B cell (primary cell): ENCODE measurements around the gene AVPI1. TPM values are rescaled to one million over a fixed set of nuclear protein-coding genes. Genes with fewer than 3 reads are reported as not detected.

Experiments used
- ATAC-seq: fragments of 200-7000 bp; cut with Tn5 transposase; one replicate; pipeline ENCODE4 v1.10.0; 2021; ENCODE audit warnings: low read depth, mild to moderate bottlenecking, moderate number of reproducible peaks, moderate library complexity
- CTCF ChIA-PET: fragments of 350-600 bp; sonication (Branson Sonifier 250); formaldehyde crosslinking; loops from one replicate; lab custom pipeline; 2021; ENCODE audit warnings: antibody characterized with exemption, inconsistent platforms; lab: Charles Lee
- POLR2A ChIA-PET: fragments of 350-600 bp; sonication (Branson Sonifier 250); formaldehyde crosslinking; loops from one replicate; lab custom pipeline; 2021; ENCODE audit warnings: antibody characterized with exemption; lab: Charles Lee
- DNase-seq: peaks from one replicate; pipeline ENCODE4 v3.0.0; 2013
- H2AFZ ChIP-seq: 2 replicates; pipeline ENCODE4 v1.6.1; 2012; ENCODE audit warnings: mild to moderate bottlenecking, low read depth, low read length; ENCODE audit not compliant: insufficient read depth, poor library complexity, severe bottlenecking
- H3K27ac ChIP-seq, 2 donors: 1 replicate in 1 of 2; 2 replicates in 1 of 2; pipeline ENCODE4 v1.5.1; 2012 to 2013; ENCODE audit warnings: low read length in 2 of 2, mild to moderate bottlenecking in 2 of 2, moderate library complexity in 1 of 2
- H3K27me3 ChIP-seq, 4 experiments: fragments of 200-600 bp in 1 of 4; sonication (generic) in 1 of 4; replicated peaks in 1 of 4; 1 replicate in 2 of 4; 2 replicates in 2 of 4; pipeline versions ENCODE4 v1.6.1 to v1.7.0; 2013 to 2016; ENCODE audit warnings: low read length in 3 of 4, mild to moderate bottlenecking in 2 of 4, mixed read lengths in 1 of 4, moderate library complexity in 1 of 4; ENCODE audit not compliant: insufficient read depth in 4 of 4, control insufficient read depth in 3 of 4; ENCODE audit errors: control extremely low read depth in 1 of 4
- H3K36me3 ChIP-seq, 2 experiments: replicated peaks in 1 of 2; 1 replicate in 1 of 2; 2 replicates in 1 of 2; pipeline versions ENCODE4 v1.6.1 to v1.7.1; 2013; ENCODE audit warnings: low read length in 1 of 2; ENCODE audit not compliant: insufficient read depth in 2 of 2, control insufficient read depth in 1 of 2; ENCODE audit errors: control extremely low read depth in 1 of 2, extremely low read depth in 1 of 2
- H3K4me1 ChIP-seq, 2 donors: fragments of 200-600 bp in 1 of 2; sonication (generic) in 1 of 2; 1 replicate in 1 of 2; 2 replicates in 1 of 2; pipeline versions ENCODE4 v1.5.1 to v1.6.1; 2013 to 2017; ENCODE audit warnings: low read length in 2 of 2; ENCODE audit not compliant: control insufficient read depth in 2 of 2, insufficient read depth in 2 of 2
- H3K4me2 ChIP-seq: replicated peaks from 2 replicates; pipeline ENCODE3; 2012; ENCODE audit warnings: mild to moderate bottlenecking, low read depth, low read length; ENCODE audit not compliant: poor library complexity, severe bottlenecking
- H3K4me3 ChIP-seq, 5 experiments: fragments of 200-600 bp in 1 of 5; sonication (generic) in 1 of 5; 1 replicate in 3 of 5; 2 replicates in 2 of 5; pipeline versions ENCODE4 v1.5.1 to v1.7.0; 2011 to 2016; ENCODE audit warnings: low read length in 4 of 5, mild to moderate bottlenecking in 4 of 5, low read depth in 2 of 5, control low read depth in 1 of 5, moderate library complexity in 1 of 5; ENCODE audit not compliant: insufficient read depth in 1 of 5; ENCODE audit errors: control extremely low read depth in 1 of 5, extremely low read depth in 1 of 5
- H3K79me2 ChIP-seq: fragments of 200-600 bp; sonication (generic); one replicate; pipeline ENCODE4 v1.6.0; 2016; ENCODE audit warnings: low read length; ENCODE audit not compliant: control insufficient read depth, insufficient read depth
- H3K9ac ChIP-seq: fragments of 200-600 bp; sonication (generic); 2 replicates; pipeline ENCODE4 v1.6.1; 2017; ENCODE audit warnings: mild to moderate bottlenecking, low read length, moderate library complexity
- H3K9me3 ChIP-seq, 3 donors: one replicate each; pipeline versions ENCODE4 v1.6.1 to v1.7.1; 2013; ENCODE audit warnings: low read length in 2 of 3; ENCODE audit not compliant: control insufficient read depth in 2 of 3, insufficient read depth in 1 of 3; ENCODE audit errors: control extremely low read depth in 1 of 3
- H4K20me1 ChIP-seq: 2 replicates; pipeline ENCODE4 v1.6.0; 2012; ENCODE audit warnings: mild to moderate bottlenecking, low read length; ENCODE audit not compliant: insufficient read depth, control insufficient read depth, poor library complexity, severe bottlenecking
- H3K27ac Mint-ChIP-seq: one replicate; pipeline ENCODE4 v1.8.0; 2021; ENCODE audit warnings: mixed read lengths
- H3K27me3 Mint-ChIP-seq: one replicate; pipeline ENCODE4 v1.8.0; 2021; ENCODE audit warnings: mixed read lengths
- H3K4me1 Mint-ChIP-seq: one replicate; pipeline ENCODE4 v1.8.0; 2021; ENCODE audit warnings: mixed read lengths
- H3K4me3 Mint-ChIP-seq: one replicate; pipeline ENCODE4 v1.8.0; 2021; ENCODE audit warnings: mixed read lengths
- H3K9me3 Mint-ChIP-seq: one replicate; pipeline ENCODE4 v1.8.0; 2022; ENCODE audit warnings: mixed read lengths; ENCODE audit not compliant: insufficient read depth
- EZH2 ChIP-seq: IDR thresholded peaks from 2 replicates; pipeline ENCODE4 v1.6.1; 2012; ENCODE audit warnings: borderline replicate concordance, low read depth, mild to moderate bottlenecking, moderate library complexity, low read length; ENCODE audit not compliant: insufficient read depth, poor library complexity, severe bottlenecking
- WGBS: methylation state at CpG from one replicate; pipeline ENCODE4 v1.1.5; 2013; ENCODE audit warnings: missing lambda C conversion rate; ENCODE audit not compliant: insufficient coverage; 5-methylcytosine and 5-hydroxymethylcytosine counted together
- intact Hi-C: fragments of 100-400 bp; cut with micrococcal nuclease; formaldehyde crosslinking; loops from one replicate; pipeline ENCODE4 v1.10.0; 2022
- polyA plus RNA-seq: library from polyadenylated mRNA; depleted of rRNA; stranded (reverse); fragments of >200 nt; gene quantifications from 2 replicates; pipeline ENCODE4 v1.2.3, GENCODE V29; 2012
- total RNA-seq, 2 donors: library from RNA; stranded (reverse); fragments of 120-200 nt in 1 of 2; gene quantifications; 1 replicate in 1 of 2; 2 replicates in 1 of 2; pipeline versions ENCODE4 v1.2.3 to v1.2.4, GENCODE V29; 2013 to 2022
- TF ChIP-seq, protein P1 (sequence below): fragments of 200-600 bp; IDR thresholded peaks from one replicate; pipeline ENCODE4 v1.8.0; 2022; ENCODE audit warnings: antibody characterized with exemption, mild to moderate bottlenecking

Gene AVPI1
- total and polyA plus RNA-seq, 2 donors (not counting 1 experiment from before 2014, with no cell fraction given): 3.6 to 3.9 TPM

DNA sequence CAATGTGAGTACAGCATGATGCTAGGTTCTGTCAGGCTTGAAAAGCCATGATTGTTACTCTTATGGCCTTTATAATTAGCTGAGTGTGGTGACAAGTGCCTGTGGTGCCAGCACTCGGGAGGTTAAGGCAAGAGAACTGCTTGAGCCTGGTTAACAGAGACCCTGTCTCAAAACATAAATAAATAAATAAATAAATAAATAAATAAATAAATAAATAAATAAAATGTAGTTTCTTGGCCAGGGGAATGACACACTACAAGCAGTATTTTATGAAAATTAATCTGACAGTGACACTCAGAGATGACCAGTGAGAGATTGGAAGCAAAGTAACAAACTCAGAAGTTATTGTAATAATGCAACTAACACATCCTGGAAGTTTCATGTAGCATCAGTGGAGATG lies 51.5 kb downstream of the AVPI1 start:
- H3K4me3 ChIP-seq: no peak overlapping the region
- no peaks in the 10 kb centered on the region for H3K9me3 ChIP-seq
- CTCF ChIA-PET: no interaction called here
- H3K27ac ChIP-seq: no peak overlapping the region
- H3K4me3 Mint-ChIP-seq: no peak overlapping the region
- H3K27me3 ChIP-seq: peaks cover 0 to 6% (median 0%) of the 10 kb centered on the region in 4 experiments
- no peak overlapping the region for H3K4me2 ChIP-seq
- ATAC-seq (no peak), DNase-seq (no peak)
- no peaks in the 10 kb centered on the region for H3K9me3 Mint-ChIP-seq
- H3K36me3 ChIP-seq: no peaks in the 10 kb centered on the region
- no peak for TF ChIP-seq EZH2
- TF ChIP-seq, protein P1, sequence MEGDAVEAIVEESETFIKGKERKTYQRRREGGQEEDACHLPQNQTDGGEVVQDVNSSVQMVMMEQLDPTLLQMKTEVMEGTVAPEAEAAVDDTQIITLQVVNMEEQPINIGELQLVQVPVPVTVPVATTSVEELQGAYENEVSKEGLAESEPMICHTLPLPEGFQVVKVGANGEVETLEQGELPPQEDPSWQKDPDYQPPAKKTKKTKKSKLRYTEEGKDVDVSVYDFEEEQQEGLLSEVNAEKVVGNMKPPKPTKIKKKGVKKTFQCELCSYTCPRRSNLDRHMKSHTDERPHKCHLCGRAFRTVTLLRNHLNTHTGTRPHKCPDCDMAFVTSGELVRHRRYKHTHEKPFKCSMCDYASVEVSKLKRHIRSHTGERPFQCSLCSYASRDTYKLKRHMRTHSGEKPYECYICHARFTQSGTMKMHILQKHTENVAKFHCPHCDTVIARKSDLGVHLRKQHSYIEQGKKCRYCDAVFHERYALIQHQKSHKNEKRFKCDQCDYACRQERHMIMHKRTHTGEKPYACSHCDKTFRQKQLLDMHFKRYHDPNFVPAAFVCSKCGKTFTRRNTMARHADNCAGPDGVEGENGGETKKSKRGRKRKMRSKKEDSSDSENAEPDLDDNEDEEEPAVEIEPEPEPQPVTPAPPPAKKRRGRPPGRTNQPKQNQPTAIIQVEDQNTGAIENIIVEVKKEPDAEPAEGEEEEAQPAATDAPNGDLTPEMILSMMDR: no peak
- no peak overlapping the region for H3K9ac ChIP-seq
- peaks cover 0 to 16% of the 10 kb centered on the region in 2 donors for H3K4me1 ChIP-seq
- no peaks in the 10 kb centered on the region for H4K20me1 ChIP-seq
- H3K79me2 ChIP-seq: no peaks in the 10 kb centered on the region
- no peaks in the 10 kb centered on the region for H3K27me3 Mint-ChIP-seq
- WGBS: no CpG with 5 or more reads among the region's 1 CpG
- POLR2A ChIA-PET: no interaction called here
- H3K4me1 Mint-ChIP-seq: peaks cover 18% of the 10 kb centered on the region
- no peak overlapping the region for H3K27ac Mint-ChIP-seq
- H2AFZ ChIP-seq: no peak overlapping the region
- intact Hi-C loops: no loop called here

DNA sequence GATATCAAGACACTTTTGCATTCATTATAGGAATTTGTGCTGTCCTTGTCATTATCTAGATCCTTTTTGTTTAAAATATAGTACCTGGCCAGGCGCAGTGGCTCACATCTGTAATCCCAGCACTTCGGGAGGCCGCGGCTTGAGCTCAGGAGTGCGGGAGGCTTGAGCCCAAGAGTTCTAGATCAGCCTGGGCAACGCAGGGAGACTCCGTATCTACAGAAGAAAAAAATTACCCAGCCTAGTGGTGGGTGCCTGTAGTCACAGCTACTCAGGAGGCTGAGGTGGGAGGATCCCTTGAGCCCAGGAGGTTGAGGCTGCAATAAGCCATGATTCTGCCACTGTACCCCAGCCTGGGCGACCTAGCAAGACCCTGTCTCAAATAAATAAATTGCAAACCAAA lies 53.1 kb downstream of the AVPI1 start:
- Mint-ChIP-seq H3K4me1 (peaks cover 13% of the 10 kb centered on the region), H3K4me3 (peak overlapping the region; percentile 94), H3K27me3 (no peaks in the 10 kb centered on the region), H3K9me3 (no peaks in the 10 kb centered on the region), H3K27ac (peak overlapping the region; percentile 76)
- peak overlapping the region; percentile 96 for H3K4me2 ChIP-seq
- WGBS: 95% methylated on average over 7 of the region's 8 CpGs
- H3K27ac ChIP-seq: no peak overlapping the region
- peaks cover 0 to 11% of the 10 kb centered on the region in 2 donors for H3K4me1 ChIP-seq
- POLR2A ChIA-PET: no interaction called here
- no peaks in the 10 kb centered on the region for H3K9me3 ChIP-seq
- intact Hi-C loops: loop anchor here (1.0 to 2.0 kb wide), 5 partner anchors 7 to 189 kb away; partner anchors contain the start of genes AVPI1, MMS19, UBTD1 and ZFYVE27
- ATAC-seq (no peak), DNase-seq (no peak)
- H2AFZ ChIP-seq: peak overlapping the region; percentile 100
- peaks cover 0 to 6% (median 0%) of the 10 kb centered on the region in 4 experiments for H3K27me3 ChIP-seq
- no peaks in the 10 kb centered on the region for H3K79me2 ChIP-seq
- CTCF ChIA-PET: no interaction called here
- H3K4me3 ChIP-seq: peak overlapping the region; percentile 34 to 87 (median 63)
- no peaks in the 10 kb centered on the region for H4K20me1 ChIP-seq
- no peaks in the 10 kb centered on the region for H3K36me3 ChIP-seq
- TF ChIP-seq, protein P1: no peak
- TF ChIP-seq EZH2: no peak
- peak overlapping the region; percentile 78 for H3K9ac ChIP-seq
